HEK293 (cell line): ENCODE measurements around the gene KLHL40.

Experiments used
- CTCF ChIA-PET: fragments of 350-600 bp; formaldehyde crosslinking; extraction: SDS; loops from one replicate; lab custom pipeline; 2021; ENCODE audit warnings: antibody characterized with exemption; lab: Yijun Ruan, JAX
- POLR2A ChIA-PET: fragments of 300-600 bp; formaldehyde crosslinking; extraction: SDS; loops from one replicate; lab custom pipeline; 2020; ENCODE audit warnings: antibody characterized with exemption, inconsistent platforms; lab: Yijun Ruan, JAX
- H3K27ac ChIP-seq: fragments of 200-500 bp; sonication (Bioruptor generic); 2 replicates; pipeline ENCODE4 v1.5.1; 2014; ENCODE audit warnings: low read depth, low read length, control low read depth, inconsistent platforms; ENCODE audit errors: extremely low read depth
- H3K36me3 ChIP-seq, 2 experiments: fragments of 200-500 bp in 1 of 2; sonication (Bioruptor generic) in 1 of 2; 1 replicate in 1 of 2; 2 replicates in 1 of 2; pipeline ENCODE4 v1.5.1; 2014 to 2017; ENCODE audit warnings: inconsistent platforms in 2 of 2, low read length in 2 of 2; ENCODE audit not compliant: control insufficient read depth in 2 of 2, insufficient read depth in 1 of 2
- H3K4me1 ChIP-seq: fragments of 200-500 bp; sonication (Bioruptor generic); 2 replicates; pipeline ENCODE4 v1.5.1; 2014; ENCODE audit warnings: mild to moderate bottlenecking, low read length, inconsistent platforms; ENCODE audit not compliant: control insufficient read depth, insufficient read depth
- H3K4me3 ChIP-seq: 2 replicates; pipeline ENCODE4 v1.5.1; 2011; ENCODE audit warnings: low read depth, mild to moderate bottlenecking, control low read depth, low read length, moderate library complexity
- H3K9me3 ChIP-seq: fragments of 200-500 bp; sonication (Bioruptor generic); 2 replicates; pipeline ENCODE4 v1.5.1; 2014; ENCODE audit warnings: low read depth, low read length, inconsistent platforms; ENCODE audit not compliant: control insufficient read depth, insufficient read depth
- AEBP2 ChIP-seq: fragments of 450-650 bp; formaldehyde crosslinking; IDR thresholded peaks from 2 replicates; pipeline ENCODE4 v1.5.1; 2016; ENCODE audit warnings: missing biosample characterization, missing genetic modification characterization, borderline replicate concordance
- MZF1 ChIP-seq: fragments of 450-650 bp; formaldehyde crosslinking; IDR thresholded peaks from 2 replicates; pipeline ENCODE4 v1.5.1; 2017; ENCODE audit warnings: missing biosample characterization, missing genetic modification characterization, borderline replicate concordance
- REST ChIP-seq: fragments of 450-650 bp; formaldehyde crosslinking; IDR thresholded peaks from 2 replicates; pipeline ENCODE4 v1.5.1; 2016; ENCODE audit warnings: missing biosample characterization, missing genetic modification characterization
- SCRT1 ChIP-seq: fragments of 450-650 bp; formaldehyde crosslinking; IDR thresholded peaks from 2 replicates; pipeline ENCODE4 v1.5.1; 2016; ENCODE audit warnings: missing biosample characterization, missing genetic modification characterization, borderline replicate concordance
- SP7 ChIP-seq: fragments of 450-650 bp; formaldehyde crosslinking; IDR thresholded peaks from 2 replicates; pipeline ENCODE4 v1.5.1; 2016; ENCODE audit warnings: missing biosample characterization, missing genetic modification characterization
- ZBTB8A ChIP-seq: fragments of 450-650 bp; formaldehyde crosslinking; IDR thresholded peaks from 2 replicates; pipeline ENCODE4 v1.5.1; 2016; ENCODE audit warnings: missing biosample characterization, missing genetic modification characterization
- ZNF121 ChIP-seq: fragments of 450-650 bp; formaldehyde crosslinking; IDR thresholded peaks from 2 replicates; pipeline ENCODE4 v1.5.1; 2016; ENCODE audit warnings: missing biosample characterization, missing genetic modification characterization
- ZNF132 ChIP-seq: fragments of 450-650 bp; formaldehyde crosslinking; IDR thresholded peaks from 2 replicates; pipeline ENCODE4 v1.5.1; 2017; ENCODE audit warnings: missing biosample characterization, missing genetic modification characterization, borderline replicate concordance
- ZNF133 ChIP-seq: fragments of 450-650 bp; formaldehyde crosslinking; IDR thresholded peaks from 2 replicates; pipeline ENCODE4 v1.5.1; 2016; ENCODE audit warnings: missing biosample characterization, missing genetic modification characterization
- ZNF16 ChIP-seq: fragments of 450-650 bp; formaldehyde crosslinking; IDR thresholded peaks from 2 replicates; pipeline ENCODE4 v1.5.1; 2016; ENCODE audit warnings: low read depth, missing biosample characterization, missing genetic modification characterization
- ZNF2 ChIP-seq: fragments of 450-650 bp; formaldehyde crosslinking; IDR thresholded peaks from 2 replicates; pipeline ENCODE4 v1.5.1; 2016; ENCODE audit warnings: missing biosample characterization, missing genetic modification characterization
- ZNF335 ChIP-seq: fragments of 450-650 bp; formaldehyde crosslinking; conservative IDR thresholded peaks from 2 replicates; pipeline ENCODE4 v1.5.1; 2016; ENCODE audit warnings: missing biosample characterization, missing genetic modification characterization
- ZNF350 ChIP-seq: fragments of 450-650 bp; formaldehyde crosslinking; IDR thresholded peaks from 2 replicates; pipeline ENCODE4 v1.5.0; 2017; ENCODE audit warnings: missing biosample characterization, mild to moderate bottlenecking, missing genetic modification characterization
- ZNF404 ChIP-seq: fragments of 450-650 bp; formaldehyde crosslinking; IDR thresholded peaks from 2 replicates; pipeline ENCODE4 v1.5.1; 2017; ENCODE audit warnings: missing biosample characterization, missing genetic modification characterization
- ZNF501 ChIP-seq: fragments of 450-650 bp; formaldehyde crosslinking; IDR thresholded peaks from 2 replicates; pipeline ENCODE4 v1.5.1; 2016; ENCODE audit warnings: missing biosample characterization, missing genetic modification characterization
- ZNF621 ChIP-seq: fragments of 450-650 bp; formaldehyde crosslinking; IDR thresholded peaks from 2 replicates; pipeline ENCODE4 v1.5.1; 2017; ENCODE audit warnings: missing biosample characterization, missing genetic modification characterization
- TF ChIP-seq, protein P1 (sequence below): fragments of 450-650 bp; formaldehyde crosslinking; IDR thresholded peaks from 2 replicates; pipeline ENCODE4 v1.5.1; 2016; ENCODE audit warnings: missing biosample characterization, missing genetic modification characterization
- TF ChIP-seq, protein P2 (sequence below): fragments of 450-650 bp; formaldehyde crosslinking; conservative IDR thresholded peaks from 2 replicates; pipeline ENCODE4 v1.5.1; 2016; ENCODE audit warnings: low read depth, missing biosample characterization, missing genetic modification characterization

The KLHL40 gene

GRCh38 chr3:42640771-42641370, 44.5 kb upstream of the KLHL40 start:
- H3K27ac ChIP-seq, result no peak overlapping the region
- no peaks in the 10 kb centered on the region for H3K4me1 ChIP-seq
- TF ChIP-seq ZNF350 (tag by site-specific recombination), result no peak
- TF ChIP-seq ZNF404 (tag by site-specific recombination), result no peak
- TF ChIP-seq ZNF132 (tag by site-specific recombination), result no peak
- TF ChIP-seq MZF1 (tag by site-specific recombination), result no peak
- TF ChIP-seq ZNF121, result no peak
- no peak for TF ChIP-seq ZBTB8A
- TF ChIP-seq, protein P1, sequence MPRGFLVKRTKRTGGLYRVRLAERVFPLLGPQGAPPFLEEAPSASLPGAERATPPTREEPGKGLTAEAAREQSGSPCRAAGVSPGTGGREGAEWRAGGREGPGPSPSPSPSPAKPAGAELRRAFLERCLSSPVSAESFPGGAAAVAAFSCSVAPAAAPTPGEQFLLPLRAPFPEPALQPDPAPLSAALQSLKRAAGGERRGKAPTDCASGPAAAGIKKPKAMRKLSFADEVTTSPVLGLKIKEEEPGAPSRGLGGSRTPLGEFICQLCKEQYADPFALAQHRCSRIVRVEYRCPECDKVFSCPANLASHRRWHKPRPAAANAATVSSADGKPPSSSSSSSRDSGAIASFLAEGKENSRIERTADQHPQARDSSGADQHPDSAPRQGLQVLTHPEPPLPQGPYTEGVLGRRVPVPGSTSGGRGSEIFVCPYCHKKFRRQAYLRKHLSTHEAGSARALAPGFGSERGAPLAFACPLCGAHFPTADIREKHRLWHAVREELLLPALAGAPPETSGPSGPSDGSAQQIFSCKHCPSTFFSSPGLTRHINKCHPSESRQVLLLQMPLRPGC, result no peak
- no peak for TF ChIP-seq ZNF335 (tag by site-specific recombination)
- TF ChIP-seq, all 188 proteins: peak for 0
- ChIA-PET CTCF (interaction anchor here (0.8 to 1.2 kb wide), 2 partner anchors 22 to 139 kb away, joined by 3 to 7 read pairs; no protein-coding TSS in a partner anchor), POLR2A (interaction anchor here (0.7 kb wide), 1 partner anchor 51 kb away, joined by 3 read pairs; no protein-coding TSS in a partner anchor)
- Histone ChIP-seq H3K9me3 (no peaks in the 10 kb centered on the region), H3K36me3 (peaks cover 21 to 92% of the 10 kb centered on the region in 2 experiments), H3K4me3 (no peak overlapping the region)

DNA sequence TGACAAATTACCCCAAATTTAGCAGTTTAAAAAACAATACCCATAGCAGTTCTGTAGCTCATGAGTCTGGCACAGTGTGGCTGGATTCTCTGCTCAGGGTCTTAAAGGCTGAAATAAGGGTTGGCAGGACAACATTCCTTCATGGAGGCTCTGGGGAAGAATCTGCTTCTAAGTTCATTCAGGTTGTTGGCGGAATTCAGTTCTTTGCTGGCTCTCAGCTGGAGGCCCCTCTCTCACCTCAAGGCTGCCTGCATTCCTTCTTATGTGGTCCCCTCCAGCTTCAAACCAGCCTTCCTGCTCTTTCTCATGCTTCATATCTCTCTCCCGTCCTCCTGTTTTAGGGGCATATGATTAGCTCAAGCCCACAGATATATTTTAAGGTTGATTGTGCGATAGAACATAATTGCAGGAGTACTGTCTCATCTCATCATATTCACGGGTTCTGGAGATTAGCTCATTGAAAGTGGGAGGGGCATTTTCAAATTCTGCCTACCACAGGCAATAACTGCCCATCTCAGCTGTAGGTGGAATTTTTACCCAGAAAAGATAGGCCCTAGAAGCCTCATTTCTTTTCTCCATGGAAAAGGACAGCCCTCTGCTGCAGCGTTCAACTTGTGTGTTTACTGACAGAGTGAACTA, 37.4 kb upstream of the KLHL40 start:
- H3K36me3 ChIP-seq, result peaks cover 6 to 75% of the 10 kb centered on the region in 2 experiments
- H3K4me3 ChIP-seq, result no peak overlapping the region
- H3K27ac ChIP-seq, result no peak overlapping the region
- CTCF ChIA-PET, result no interaction called here
- no peaks in the 10 kb centered on the region for H3K9me3 ChIP-seq
- no peaks in the 10 kb centered on the region for H3K4me1 ChIP-seq
- TF ChIP-seq ZNF335 (tag by site-specific recombination), result no peak
- TF ChIP-seq, all 188 proteins: peak for 0
- POLR2A ChIA-PET, result interaction anchor here (0.6 kb wide), 1 partner anchor 45 kb away, joined by 3 read pairs; no protein-coding TSS in a partner anchor

GRCh38 chr3:42649006-42649405, 36.3 kb upstream of the KLHL40 start:
- H3K4me1 ChIP-seq, result no peaks in the 10 kb centered on the region
- no peak overlapping the region for H3K27ac ChIP-seq
- ChIA-PET POLR2A (no interaction called here), CTCF (interaction anchor here (0.7 kb wide), 1 partner anchor 36 kb away, joined by 4 read pairs; no protein-coding TSS in a partner anchor)
- H3K9me3 ChIP-seq, result no peaks in the 10 kb centered on the region
- H3K36me3 ChIP-seq, result peaks cover 4 to 64% of the 10 kb centered on the region in 2 experiments
- TF ChIP-seq ZNF16 (tag by site-specific recombination) (no peak), REST (no peak), SP7 (tag by site-specific recombination) (no peak), SCRT1 (tag by site-specific recombination) (no peak), ZNF133 (no peak), ZNF2 (tag by site-specific recombination) (no peak), ZNF621 (tag by site-specific recombination) (no peak), ZNF501 (tag by site-specific recombination) (no peak), AEBP2 (tag by site-specific recombination) (no peak)
- TF ChIP-seq, protein P2, sequence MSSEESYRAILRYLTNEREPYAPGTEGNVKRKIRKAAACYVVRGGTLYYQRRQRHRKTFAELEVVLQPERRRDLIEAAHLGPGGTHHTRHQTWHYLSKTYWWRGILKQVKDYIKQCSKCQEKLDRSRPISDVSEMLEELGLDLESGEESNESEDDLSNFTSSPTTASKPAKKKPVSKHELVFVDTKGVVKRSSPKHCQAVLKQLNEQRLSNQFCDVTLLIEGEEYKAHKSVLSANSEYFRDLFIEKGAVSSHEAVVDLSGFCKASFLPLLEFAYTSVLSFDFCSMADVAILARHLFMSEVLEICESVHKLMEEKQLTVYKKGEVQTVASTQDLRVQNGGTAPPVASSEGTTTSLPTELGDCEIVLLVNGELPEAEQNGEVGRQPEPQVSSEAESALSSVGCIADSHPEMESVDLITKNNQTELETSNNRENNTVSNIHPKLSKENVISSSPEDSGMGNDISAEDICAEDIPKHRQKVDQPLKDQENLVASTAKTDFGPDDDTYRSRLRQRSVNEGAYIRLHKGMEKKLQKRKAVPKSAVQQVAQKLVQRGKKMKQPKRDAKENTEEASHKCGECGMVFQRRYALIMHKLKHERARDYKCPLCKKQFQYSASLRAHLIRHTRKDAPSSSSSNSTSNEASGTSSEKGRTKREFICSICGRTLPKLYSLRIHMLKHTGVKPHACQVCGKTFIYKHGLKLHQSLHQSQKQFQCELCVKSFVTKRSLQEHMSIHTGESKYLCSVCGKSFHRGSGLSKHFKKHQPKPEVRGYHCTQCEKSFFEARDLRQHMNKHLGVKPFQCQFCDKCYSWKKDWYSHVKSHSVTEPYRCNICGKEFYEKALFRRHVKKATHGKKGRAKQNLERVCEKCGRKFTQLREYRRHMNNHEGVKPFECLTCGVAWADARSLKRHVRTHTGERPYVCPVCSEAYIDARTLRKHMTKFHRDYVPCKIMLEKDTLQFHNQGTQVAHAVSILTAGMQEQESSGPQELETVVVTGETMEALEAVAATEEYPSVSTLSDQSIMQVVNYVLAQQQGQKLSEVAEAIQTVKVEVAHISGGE (tag by site-specific recombination), result no peak
- H3K4me3 ChIP-seq, result no peak overlapping the region
